ENCODE results near the gene NLRC4.

NLRC4 gene

DNA sequence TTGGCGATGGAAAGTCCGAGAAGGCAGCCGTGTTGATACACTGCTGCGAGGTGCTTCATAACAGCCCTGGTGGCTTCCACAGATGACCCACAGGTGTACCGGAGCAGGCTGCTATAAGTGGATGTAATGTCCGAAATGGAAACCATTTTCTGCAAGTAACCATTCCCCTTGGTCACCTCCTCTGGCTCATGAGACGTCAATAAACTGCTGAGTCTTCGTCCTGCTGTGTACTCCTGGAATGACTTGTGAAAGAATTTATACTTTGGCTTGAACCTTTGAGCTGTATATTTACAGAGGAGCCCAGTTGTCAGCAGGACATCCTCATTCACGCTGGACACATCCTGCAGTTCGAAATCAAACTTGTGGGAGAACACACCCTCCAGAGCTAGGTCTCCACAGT lies 14.4 kb downstream of the NLRC4 start:
- H3K4me1 ChIP-seq: no peaks in the 10 kb centered on the region
- no peaks in the 10 kb centered on the region for H3K9me3 ChIP-seq
- H3K27me3 ChIP-seq: no peaks in the 10 kb centered on the region; the same call in 1 of the 2 replicates
- H3K4me3 ChIP-seq (ENCODE audit: low read depth, low read length): no peak overlapping the region
- no peak for DNase-seq
- TF ChIP-seq, protein P1, sequence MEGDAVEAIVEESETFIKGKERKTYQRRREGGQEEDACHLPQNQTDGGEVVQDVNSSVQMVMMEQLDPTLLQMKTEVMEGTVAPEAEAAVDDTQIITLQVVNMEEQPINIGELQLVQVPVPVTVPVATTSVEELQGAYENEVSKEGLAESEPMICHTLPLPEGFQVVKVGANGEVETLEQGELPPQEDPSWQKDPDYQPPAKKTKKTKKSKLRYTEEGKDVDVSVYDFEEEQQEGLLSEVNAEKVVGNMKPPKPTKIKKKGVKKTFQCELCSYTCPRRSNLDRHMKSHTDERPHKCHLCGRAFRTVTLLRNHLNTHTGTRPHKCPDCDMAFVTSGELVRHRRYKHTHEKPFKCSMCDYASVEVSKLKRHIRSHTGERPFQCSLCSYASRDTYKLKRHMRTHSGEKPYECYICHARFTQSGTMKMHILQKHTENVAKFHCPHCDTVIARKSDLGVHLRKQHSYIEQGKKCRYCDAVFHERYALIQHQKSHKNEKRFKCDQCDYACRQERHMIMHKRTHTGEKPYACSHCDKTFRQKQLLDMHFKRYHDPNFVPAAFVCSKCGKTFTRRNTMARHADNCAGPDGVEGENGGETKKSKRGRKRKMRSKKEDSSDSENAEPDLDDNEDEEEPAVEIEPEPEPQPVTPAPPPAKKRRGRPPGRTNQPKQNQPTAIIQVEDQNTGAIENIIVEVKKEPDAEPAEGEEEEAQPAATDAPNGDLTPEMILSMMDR (IDR thresholded peaks at IDR 0.05; ENCODE audit: low read depth, low read length): no peak
- H3K36me3 ChIP-seq: no peaks in the 10 kb centered on the region

DNA sequence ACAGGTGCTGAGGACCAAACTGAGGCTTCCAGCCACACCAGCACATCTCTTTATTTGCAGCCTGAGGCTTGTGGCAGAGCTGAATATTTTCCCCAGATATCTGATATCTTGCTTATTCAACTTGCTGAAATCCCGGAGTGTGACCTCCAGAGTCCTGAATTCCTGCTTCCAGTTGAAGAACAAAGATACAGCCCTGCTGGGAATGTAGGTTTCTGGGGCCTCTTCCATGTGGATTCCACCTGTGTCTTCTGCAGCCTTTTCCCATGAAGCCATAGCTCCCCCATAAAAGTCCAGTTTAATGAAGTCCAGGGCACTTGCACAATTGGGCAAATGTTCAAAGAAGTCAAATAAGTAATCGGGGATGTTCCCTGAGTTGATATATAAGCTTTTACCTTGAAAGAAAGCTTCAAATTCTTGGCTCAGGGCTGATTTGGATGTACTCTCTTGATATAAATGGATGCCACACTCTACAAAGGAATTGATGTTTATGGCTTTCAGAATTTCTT lies 14.9 kb downstream of the NLRC4 start:
- Histone ChIP-seq H3K4me3 (ENCODE audit: low read depth, low read length) (no peak overlapping the region), H3K4me1 (no peaks in the 10 kb centered on the region), H3K27me3 (no peaks in the 10 kb centered on the region; the same call in 1 of the 2 replicates), H3K36me3 (no peaks in the 10 kb centered on the region), H3K9me3 (no peaks in the 10 kb centered on the region)
- TF ChIP-seq, protein P1 (IDR thresholded peaks at IDR 0.05; ENCODE audit: low read depth, low read length): no peak
- DNase-seq: no peak

DNA sequence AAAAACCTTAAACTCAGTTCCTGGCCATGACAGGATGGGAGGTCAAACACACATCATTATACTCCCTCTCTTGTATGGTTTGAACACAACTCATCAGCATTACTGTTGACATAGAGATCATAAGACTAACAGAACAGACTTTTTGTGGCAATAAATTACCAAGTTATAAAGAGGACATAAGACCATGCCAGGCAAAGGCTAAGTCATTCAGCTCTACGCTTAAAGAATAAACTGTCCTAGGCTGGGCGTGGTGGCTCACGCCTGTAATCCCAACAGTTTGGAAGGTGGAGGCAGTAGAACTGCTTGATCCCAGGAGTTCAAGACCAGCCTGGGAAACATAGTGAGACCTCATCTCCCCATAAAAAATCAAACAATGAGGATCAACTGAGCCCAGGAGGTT lies 16.4 kb downstream of the NLRC4 start:
- H3K36me3 ChIP-seq: no peaks in the 10 kb centered on the region
- H3K27me3 ChIP-seq: no peaks in the 10 kb centered on the region; the same call in 1 of the 2 replicates
- TF ChIP-seq, protein P1 (IDR thresholded peaks at IDR 0.05; ENCODE audit: low read depth, low read length): no peak
- H3K4me1 ChIP-seq: no peaks in the 10 kb centered on the region
- H3K4me3 ChIP-seq (ENCODE audit: low read depth, low read length): no peak overlapping the region
- H3K9me3 ChIP-seq: no peaks in the 10 kb centered on the region
- no peak for DNase-seq

DNA sequence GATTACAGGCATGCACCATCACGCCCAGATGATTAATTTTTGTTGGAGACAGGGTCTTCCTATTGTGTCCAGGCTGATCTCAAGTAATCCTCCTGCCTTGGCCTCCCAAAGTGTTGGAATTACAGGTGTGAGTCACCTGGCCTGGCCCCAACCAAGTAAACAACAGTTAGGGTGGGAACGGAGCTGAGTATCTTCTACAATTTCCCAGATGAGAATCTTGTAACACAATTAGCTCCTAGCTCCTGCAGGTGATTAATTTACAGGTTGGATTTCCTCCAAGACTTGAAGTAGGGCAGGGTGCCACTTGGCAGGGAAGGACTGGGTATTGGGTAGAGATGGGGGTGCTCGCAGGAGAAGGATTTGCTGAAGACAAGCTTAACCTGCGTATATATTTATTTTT lies 17.8 kb downstream of the NLRC4 start:
- Histone ChIP-seq H3K9me3 (no peaks in the 10 kb centered on the region), H3K36me3 (no peaks in the 10 kb centered on the region), H3K4me1 (no peaks in the 10 kb centered on the region), H3K4me3 (ENCODE audit: low read depth, low read length) (no peak overlapping the region), H3K27me3 (no peaks in the 10 kb centered on the region; the same call in 1 of the 2 replicates)
- TF ChIP-seq, protein P1 (IDR thresholded peaks at IDR 0.05; ENCODE audit: low read depth, low read length): no peak
- DNase-seq: no peak

DNA sequence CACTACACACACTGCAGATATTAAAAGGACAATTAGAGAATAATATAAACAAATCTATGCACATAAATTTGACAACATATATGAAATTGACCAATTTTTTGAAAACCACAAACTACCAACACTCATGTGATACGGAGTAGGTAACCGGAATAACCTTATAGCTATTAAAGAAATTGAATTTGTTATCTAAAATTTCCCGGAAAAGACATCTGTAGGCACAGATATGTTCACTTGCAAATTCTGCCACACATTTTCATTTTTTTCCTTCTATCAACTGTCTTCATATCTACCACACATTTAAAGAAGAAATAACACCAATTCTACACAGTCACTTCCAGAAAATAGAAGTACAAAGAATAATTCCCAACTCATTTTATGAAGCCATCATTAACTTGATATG lies 22.4 kb downstream of the NLRC4 start:
- Histone ChIP-seq H3K4me3 (ENCODE audit: low read depth, low read length) (no peak overlapping the region), H3K27me3 (no peaks in the 10 kb centered on the region), H3K9me3 (no peaks in the 10 kb centered on the region), H3K4me1 (no peaks in the 10 kb centered on the region), H3K36me3 (no peaks in the 10 kb centered on the region)
- no peak for DNase-seq
- TF ChIP-seq, protein P1 (IDR thresholded peaks at IDR 0.05; ENCODE audit: low read depth, low read length): no peak

DNA sequence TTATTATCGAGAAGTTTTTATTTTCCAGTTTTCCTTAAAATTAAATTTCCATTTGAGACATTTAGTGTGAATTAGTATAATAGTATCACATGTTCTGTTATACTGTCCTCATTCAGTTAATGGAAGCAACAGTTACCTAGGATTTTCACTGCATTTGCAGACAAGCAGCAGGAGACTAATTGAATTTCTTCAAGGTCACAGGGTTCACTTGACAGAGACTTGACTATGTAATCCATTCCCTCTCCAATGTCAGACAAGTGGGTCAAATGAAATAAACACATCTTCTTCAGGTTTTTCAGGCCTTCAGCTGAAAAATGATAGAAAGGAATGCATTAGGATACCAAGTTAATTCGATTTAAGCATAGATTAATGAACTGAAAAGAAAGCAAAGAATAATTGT lies 26.7 kb downstream of the NLRC4 start:
- no peaks in the 10 kb centered on the region for H3K36me3 ChIP-seq
- H3K4me1 ChIP-seq: no peaks in the 10 kb centered on the region
- H3K9me3 ChIP-seq: no peaks in the 10 kb centered on the region
- no peaks in the 10 kb centered on the region for H3K27me3 ChIP-seq
- H3K4me3 ChIP-seq (ENCODE audit: low read depth, low read length): no peak overlapping the region
- no peak for DNase-seq
- TF ChIP-seq, protein P1 (IDR thresholded peaks at IDR 0.05; ENCODE audit: low read depth, low read length): no peak

All from BE2C (cell line).